ENCODE measurements around the gene ARHGEF10L.

Gene ARHGEF10L

DNA sequence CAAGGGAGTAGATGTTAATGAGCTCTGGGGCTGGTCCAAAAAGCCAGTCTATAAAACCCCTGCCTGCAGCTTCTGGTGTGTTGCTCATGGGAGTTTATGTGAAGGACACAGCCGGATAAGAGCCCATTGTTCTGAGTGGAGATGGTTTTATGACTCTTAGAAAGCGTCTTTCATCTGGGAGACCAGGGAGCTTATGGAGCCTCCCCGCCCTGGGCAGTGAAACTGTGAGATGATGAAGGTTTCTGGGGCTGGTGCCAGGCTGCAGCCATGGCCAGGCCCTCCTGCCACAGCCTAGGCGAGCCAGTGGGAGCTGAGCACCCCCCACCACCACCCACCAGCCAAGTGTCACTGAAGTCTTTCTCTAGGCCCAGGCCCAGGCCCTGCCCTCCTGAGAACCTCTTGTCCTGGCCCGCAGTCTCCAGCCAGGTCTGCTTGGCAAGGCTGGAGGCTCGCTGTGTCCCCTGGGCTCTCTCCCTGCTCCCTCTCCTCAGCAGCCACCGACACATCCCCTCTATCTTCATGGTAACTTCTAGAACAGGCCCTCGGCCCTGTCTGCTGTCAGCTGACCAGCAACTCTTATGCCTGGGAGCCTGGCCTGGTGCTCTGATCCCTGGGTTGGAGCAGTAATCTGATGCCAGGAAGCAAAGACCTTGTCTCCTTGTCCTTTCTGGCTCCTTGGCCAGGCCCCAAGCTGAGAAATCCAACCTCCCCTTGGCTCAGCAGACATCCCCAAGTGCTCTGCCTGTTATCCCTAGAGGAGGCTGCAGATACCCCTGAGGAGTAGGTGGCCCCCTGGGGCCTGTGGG lies 7.6 kb upstream of the ARHGEF10L start:
- DNase-seq (ENCODE audit: low read depth), result no peak

DNA sequence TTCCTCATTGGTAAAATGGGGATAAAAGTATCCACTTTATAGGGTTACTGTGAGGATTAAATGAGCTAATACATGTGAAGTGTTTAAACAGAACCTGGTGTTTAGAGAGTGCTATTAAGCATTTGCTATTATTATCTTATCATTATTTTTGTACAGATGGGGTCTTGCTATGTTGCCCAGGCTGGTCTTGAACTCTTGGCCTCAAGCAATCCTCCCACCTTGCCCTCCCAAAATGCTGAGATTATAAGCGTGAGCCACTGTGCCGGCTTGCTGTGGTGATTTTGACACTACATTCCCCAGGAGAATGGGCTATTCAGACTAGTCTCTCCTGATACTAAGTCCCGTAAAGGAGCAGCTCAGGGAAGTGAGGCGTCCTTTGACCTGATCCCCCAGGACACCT lies 6.3 kb upstream of the ARHGEF10L start:
- TF ChIP-seq, protein P1, sequence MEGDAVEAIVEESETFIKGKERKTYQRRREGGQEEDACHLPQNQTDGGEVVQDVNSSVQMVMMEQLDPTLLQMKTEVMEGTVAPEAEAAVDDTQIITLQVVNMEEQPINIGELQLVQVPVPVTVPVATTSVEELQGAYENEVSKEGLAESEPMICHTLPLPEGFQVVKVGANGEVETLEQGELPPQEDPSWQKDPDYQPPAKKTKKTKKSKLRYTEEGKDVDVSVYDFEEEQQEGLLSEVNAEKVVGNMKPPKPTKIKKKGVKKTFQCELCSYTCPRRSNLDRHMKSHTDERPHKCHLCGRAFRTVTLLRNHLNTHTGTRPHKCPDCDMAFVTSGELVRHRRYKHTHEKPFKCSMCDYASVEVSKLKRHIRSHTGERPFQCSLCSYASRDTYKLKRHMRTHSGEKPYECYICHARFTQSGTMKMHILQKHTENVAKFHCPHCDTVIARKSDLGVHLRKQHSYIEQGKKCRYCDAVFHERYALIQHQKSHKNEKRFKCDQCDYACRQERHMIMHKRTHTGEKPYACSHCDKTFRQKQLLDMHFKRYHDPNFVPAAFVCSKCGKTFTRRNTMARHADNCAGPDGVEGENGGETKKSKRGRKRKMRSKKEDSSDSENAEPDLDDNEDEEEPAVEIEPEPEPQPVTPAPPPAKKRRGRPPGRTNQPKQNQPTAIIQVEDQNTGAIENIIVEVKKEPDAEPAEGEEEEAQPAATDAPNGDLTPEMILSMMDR (IDR thresholded peaks at IDR 0.05; ENCODE audit: insufficient read depth, low read depth, low read length, missing control alignments), result no peak
- H3K4me3 ChIP-seq (ENCODE audit: low read depth, low read length), result no peak overlapping the region
- DNase-seq (ENCODE audit: low read depth), result no peak

More for the DNA sequence above, 7.6 kb upstream of the ARHGEF10L start:
- no peak overlapping the region for H3K4me3 ChIP-seq (ENCODE audit: low read depth, low read length)
- TF ChIP-seq, protein P1 (IDR thresholded peaks at IDR 0.05; ENCODE audit: insufficient read depth, low read depth, low read length, missing control alignments), result no peak

DNA sequence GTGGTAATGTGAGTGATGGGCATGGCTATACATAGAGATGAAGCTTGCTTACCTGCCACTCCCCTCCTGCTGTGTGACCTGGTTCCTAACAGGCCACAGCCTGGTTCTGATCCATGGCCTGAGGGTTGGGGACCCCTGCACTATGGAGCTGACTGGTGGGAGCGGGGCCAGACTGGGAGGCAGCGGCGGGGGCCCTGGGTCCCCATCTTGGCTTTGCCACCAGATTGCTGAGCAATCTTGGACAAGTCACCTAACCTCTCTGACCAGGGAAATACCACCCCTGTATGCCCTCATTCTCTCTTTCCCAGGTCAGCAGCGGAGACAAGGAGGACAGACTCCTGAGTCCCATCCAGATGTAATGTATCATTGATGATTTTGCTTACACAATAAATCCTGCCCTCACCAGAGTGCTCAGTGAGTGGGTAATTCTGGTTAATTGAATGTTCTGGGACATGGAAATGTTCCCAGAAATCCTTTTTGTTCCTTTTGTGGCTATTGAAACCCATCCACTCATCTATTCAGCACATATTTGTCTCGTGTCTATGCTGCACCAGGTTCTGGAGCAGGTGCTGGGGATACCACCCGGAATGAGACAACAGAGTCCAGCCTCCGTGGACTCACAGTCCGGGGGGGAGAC lies 4.1 kb upstream of the ARHGEF10L start:
- TF ChIP-seq, protein P1 (IDR thresholded peaks at IDR 0.05; ENCODE audit: insufficient read depth, low read depth, low read length, missing control alignments), result no peak
- no peak for DNase-seq (ENCODE audit: low read depth)
- no peak overlapping the region for H3K4me3 ChIP-seq (ENCODE audit: low read depth, low read length)

DNA sequence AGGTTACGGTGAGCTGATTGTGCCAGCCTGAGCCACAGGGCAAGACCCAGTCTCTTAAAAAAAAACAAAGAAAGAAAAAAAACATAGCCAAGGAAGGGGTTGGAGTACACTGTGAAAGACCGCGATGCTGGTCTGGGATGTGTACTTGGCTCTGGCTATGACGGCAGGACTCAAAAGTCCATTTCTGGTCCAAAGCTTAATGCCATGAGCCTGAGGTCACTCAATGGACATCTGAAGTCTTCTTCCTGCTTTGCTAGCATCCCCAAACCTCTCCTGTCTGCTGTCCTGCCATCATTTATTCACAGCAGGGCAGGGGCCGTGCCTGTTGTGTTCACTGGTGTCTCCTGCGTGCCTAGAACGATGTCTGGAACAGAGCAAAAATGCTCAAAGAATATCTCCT lies 1.5 kb upstream of the ARHGEF10L start:
- no peak for DNase-seq (ENCODE audit: low read depth)
- H3K4me3 ChIP-seq (ENCODE audit: low read depth, low read length), result no peak overlapping the region
- TF ChIP-seq, protein P1 (IDR thresholded peaks at IDR 0.05; ENCODE audit: insufficient read depth, low read depth, low read length, missing control alignments), result no peak

DNA sequence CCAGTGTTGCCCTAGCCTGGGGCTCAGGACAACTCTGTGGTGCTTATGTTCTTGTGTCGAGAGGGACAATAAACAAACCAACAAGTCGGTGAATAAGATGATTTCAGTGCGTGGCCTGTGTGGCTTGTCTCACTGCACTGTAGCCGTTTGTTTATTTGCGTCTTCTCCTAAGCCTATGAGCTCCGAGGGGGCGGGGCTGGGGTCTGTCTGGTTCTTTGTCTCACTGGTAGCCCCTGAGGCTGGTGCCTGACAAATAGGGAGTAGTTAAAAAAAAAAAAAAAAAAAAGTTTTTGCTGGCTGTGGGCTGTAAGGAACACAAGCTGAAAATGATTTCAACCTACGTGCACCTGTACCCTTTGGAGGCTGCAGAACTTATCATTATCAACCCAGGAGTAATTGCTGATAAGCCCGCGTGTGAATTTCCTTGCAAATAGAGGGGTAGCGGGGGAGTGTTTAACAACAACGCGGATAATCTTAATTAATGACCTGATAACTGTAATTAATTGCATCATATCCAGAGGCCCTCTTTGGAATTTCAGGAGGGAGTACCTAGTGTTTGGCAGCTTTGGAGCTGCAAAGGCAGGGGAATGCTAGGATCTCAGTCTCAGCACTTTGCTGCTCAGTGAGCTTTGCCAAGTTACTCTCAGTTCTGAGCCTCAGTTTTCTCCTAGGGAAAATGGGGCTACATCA lies 925 bp upstream of the ARHGEF10L start:
- DNase-seq (ENCODE audit: low read depth), result no peak

DNA sequence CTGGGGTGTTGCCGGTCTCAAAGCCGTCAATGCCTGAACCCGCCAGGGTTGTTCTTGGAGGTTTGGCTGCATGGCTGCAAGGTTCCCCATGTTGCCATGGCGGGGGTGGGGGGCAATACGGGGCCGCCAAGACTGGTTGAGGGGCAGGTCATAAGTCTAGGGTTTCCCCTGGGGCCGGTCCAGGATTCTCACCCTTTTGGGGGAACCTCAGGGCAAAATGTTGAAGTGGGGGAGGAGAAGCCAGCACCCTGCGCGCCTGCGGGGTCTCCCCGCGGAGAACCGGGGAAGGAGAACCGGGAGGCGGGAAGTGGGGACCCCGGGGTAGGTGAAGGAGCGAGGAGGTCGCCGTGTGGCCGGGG lies 401 bp upstream of the ARHGEF10L start:
- TF ChIP-seq, protein P1 (IDR thresholded peaks at IDR 0.05; ENCODE audit: insufficient read depth, low read depth, low read length, missing control alignments), result no peak
- H3K4me3 ChIP-seq (ENCODE audit: low read depth, low read length), result no peak overlapping the region
- no peak for DNase-seq (ENCODE audit: low read depth)

More for the DNA sequence above, 925 bp upstream of the ARHGEF10L start:
- TF ChIP-seq, protein P1 (IDR thresholded peaks at IDR 0.05; ENCODE audit: insufficient read depth, low read depth, low read length, missing control alignments), result no peak
- H3K4me3 ChIP-seq (ENCODE audit: low read depth, low read length), result no peak overlapping the region
